WTC11 (cell line): Measurements from ENCODE around the gene BTBD1. TPM values are rescaled to one million over a fixed set of nuclear protein-coding genes. Genes with fewer than 3 reads are reported as not detected.

Experiments used
- ATAC-seq: fragments of 200-7000 bp; cut with Tn5 transposase; 2 replicates; pipeline ENCODE4 v1.10.0; 2021; ENCODE audit warnings: mild to moderate bottlenecking, moderate library complexity
- CTCF ChIA-PET: fragments of 300-600 bp; sonication (Branson Sonifier 250); formaldehyde crosslinking; loops from one replicate; lab custom pipeline; 2021; ENCODE audit warnings: antibody characterized with exemption; lab: Charles Lee
- POLR2A ChIA-PET: fragments of 350-600 bp; sonication (Branson Sonifier 250); formaldehyde crosslinking; loops from one replicate; lab custom pipeline; 2021; ENCODE audit warnings: antibody characterized with exemption; lab: Charles Lee
- DNase-seq: peaks from one replicate; pipeline ENCODE4 v3.0.0; 2021; ENCODE audit warnings: low spot score
- H3K27ac Mint-ChIP-seq: 2 replicates; pipeline ENCODE4 v1.8.0; 2021; ENCODE audit warnings: mixed read lengths
- H3K27me3 Mint-ChIP-seq: 2 replicates; pipeline ENCODE4 v1.8.0; 2021; ENCODE audit warnings: low read depth, mild to moderate bottlenecking, moderate library complexity, mixed read lengths
- H3K36me3 Mint-ChIP-seq: 2 replicates; pipeline ENCODE4 v1.8.0; 2021; ENCODE audit warnings: mixed read lengths
- H3K4me1 Mint-ChIP-seq: 2 replicates; pipeline ENCODE4 v1.8.0; 2022; ENCODE audit warnings: mixed read lengths
- H3K4me3 Mint-ChIP-seq: 2 replicates; pipeline ENCODE4 v1.8.0; 2021; ENCODE audit warnings: mild to moderate bottlenecking, moderate library complexity, mixed read lengths
- H3K9me3 Mint-ChIP-seq: 2 replicates; pipeline ENCODE4 v1.8.0; 2021; ENCODE audit warnings: mixed read lengths
- AR ChIP-seq: fragments of 250-450 bp; sonication (Bioruptor Pico); IDR thresholded peaks from 2 replicates; pipeline ENCODE4 v1.9.0; 2021; ENCODE audit warnings: mild to moderate bottlenecking
- ATF3 ChIP-seq: sonication (generic); formaldehyde crosslinking; conservative IDR thresholded peaks from 2 replicates; pipeline ENCODE4 v1.8.1; 2022; ENCODE audit warnings: mild to moderate bottlenecking, missing genetic modification reagents
- CREB1 ChIP-seq: sonication (generic); formaldehyde crosslinking; IDR thresholded peaks from 2 replicates; pipeline ENCODE4 v1.8.0; 2023; ENCODE audit warnings: mild to moderate bottlenecking, missing genetic modification reagents
- E2F4 ChIP-seq: sonication (generic); formaldehyde crosslinking; IDR thresholded peaks from 2 replicates; pipeline ENCODE4 v1.8.1; 2022; ENCODE audit warnings: low read depth, mild to moderate bottlenecking, moderate library complexity, missing genetic modification reagents, borderline replicate concordance
- FOXJ3 ChIP-seq: sonication (generic); formaldehyde crosslinking; IDR thresholded peaks from 2 replicates; pipeline ENCODE4 v1.9.0; 2021; ENCODE audit warnings: missing genetic modification reagents, mild to moderate bottlenecking, borderline replicate concordance
- FOXP1 ChIP-seq: sonication (generic); formaldehyde crosslinking; IDR thresholded peaks from 2 replicates; pipeline ENCODE4 v1.8.0; 2022; ENCODE audit warnings: missing genetic modification reagents, mild to moderate bottlenecking, moderate library complexity, borderline replicate concordance
- GABPB1 ChIP-seq: sonication (generic); formaldehyde crosslinking; IDR thresholded peaks from 2 replicates; pipeline ENCODE4 v1.8.1; 2023; ENCODE audit warnings: mild to moderate bottlenecking, missing genetic modification reagents
- HMGXB4 ChIP-seq: sonication (generic); formaldehyde crosslinking; IDR thresholded peaks from 2 replicates; pipeline ENCODE4 v1.8.1; 2023; ENCODE audit warnings: mild to moderate bottlenecking, moderate library complexity, missing genetic modification reagents
- JAZF1 ChIP-seq: fragments of 250-450 bp; sonication (Bioruptor Pico); IDR thresholded peaks from 2 replicates; pipeline ENCODE4 v1.9.0; 2021; ENCODE audit warnings: moderate library complexity, mild to moderate bottlenecking, inconsistent platforms
- JUN ChIP-seq: sonication (generic); formaldehyde crosslinking; IDR thresholded peaks from 2 replicates; pipeline ENCODE4 v1.8.0; 2023; ENCODE audit warnings: mild to moderate bottlenecking, missing genetic modification reagents
- MXD4 ChIP-seq: fragments of 250-450 bp; sonication (Bioruptor Pico); IDR thresholded peaks from 2 replicates; pipeline ENCODE4 v1.8.0; 2021; ENCODE audit warnings: mild to moderate bottlenecking, moderate library complexity, borderline replicate concordance
- NFE2L1 ChIP-seq: sonication (generic); formaldehyde crosslinking; IDR thresholded peaks from 2 replicates; pipeline ENCODE4 v1.8.1; 2023; ENCODE audit warnings: missing genetic modification reagents
- NR3C1 ChIP-seq: sonication (generic); formaldehyde crosslinking; conservative IDR thresholded peaks from 2 replicates; pipeline ENCODE4 v1.8.1; 2023; ENCODE audit warnings: low read depth, mild to moderate bottlenecking, missing genetic modification reagents
- PRRX2 ChIP-seq: fragments of 250-450 bp; sonication (Bioruptor Pico); IDR thresholded peaks from 2 replicates; pipeline ENCODE4 v1.8.0; 2021; ENCODE audit warnings: mild to moderate bottlenecking
- TCF7 ChIP-seq: sonication (generic); formaldehyde crosslinking; IDR thresholded peaks from 2 replicates; pipeline ENCODE4 v1.8.0; 2022; ENCODE audit warnings: mild to moderate bottlenecking, low read depth, missing genetic modification reagents, moderate library complexity
- USF1 ChIP-seq: sonication (generic); formaldehyde crosslinking; IDR thresholded peaks from 2 replicates; pipeline ENCODE4 v1.8.0; 2022; ENCODE audit warnings: mild to moderate bottlenecking, missing genetic modification reagents
- ZBTB21 ChIP-seq: sonication (generic); formaldehyde crosslinking; IDR thresholded peaks from 2 replicates; pipeline ENCODE4 v1.8.1; 2023; ENCODE audit warnings: mild to moderate bottlenecking, missing genetic modification reagents, borderline replicate concordance
- ZNF232 ChIP-seq: sonication (generic); formaldehyde crosslinking; IDR thresholded peaks from 2 replicates; pipeline ENCODE4 v1.8.0; 2022; ENCODE audit warnings: mild to moderate bottlenecking, missing genetic modification reagents
- ZNF425 ChIP-seq: fragments of 250-450 bp; sonication (Bioruptor Pico); conservative IDR thresholded peaks from 2 replicates; pipeline ENCODE4 v1.9.0; 2021; ENCODE audit warnings: mild to moderate bottlenecking
- ZNF671 ChIP-seq: fragments of 250-450 bp; sonication (Bioruptor Pico); IDR thresholded peaks from 2 replicates; pipeline ENCODE4 v1.8.0; 2021; ENCODE audit warnings: mild to moderate bottlenecking
- total RNA-seq: library from RNA; stranded (reverse); gene quantifications from 3 replicates; pipeline ENCODE4 v1.2.3, GENCODE V29; 2021

Gene BTBD1
- total RNA-seq, 1 experiment from 2014 or later, result 39.6 TPM

GRCh38 chr15:83016906-83017305, 50.1 kb downstream of the BTBD1 start:
- Mint-ChIP-seq H3K9me3 (peaks cover 12% of the 10 kb centered on the region), H3K27ac (no peak overlapping the region), H3K27me3 (no peaks in the 10 kb centered on the region; the same call in 1 of the 2 replicates), H3K4me3 (no peak overlapping the region), H3K4me1 (peaks cover 18% of the 10 kb centered on the region), H3K36me3 (peaks cover 18% of the 10 kb centered on the region)
- POLR2A ChIA-PET, result no interaction called here
- ATAC-seq, result no peak
- CTCF ChIA-PET, result no interaction called here
- DNase-seq, result no peak
- no peak for TF ChIP-seq PRRX2 (CRISPR knock-in tag)
- no peak for TF ChIP-seq MXD4 (CRISPR knock-in tag)
- TF ChIP-seq ATF3 (CRISPR knock-in tag), result no peak
- no peak for TF ChIP-seq NFE2L1 (CRISPR knock-in tag)
- no peak for TF ChIP-seq AR (CRISPR knock-in tag)

GRCh38 chr15:83015361-83015760, 51.7 kb downstream of the BTBD1 start:
- no peak overlapping the region for H3K27ac Mint-ChIP-seq
- peaks cover 25% of the 10 kb centered on the region for H3K4me1 Mint-ChIP-seq
- ChIA-PET POLR2A (no interaction called here), CTCF (no interaction called here)
- H3K36me3 Mint-ChIP-seq, result peaks cover 16% of the 10 kb centered on the region
- no peak for ATAC-seq
- TF ChIP-seq JAZF1, result no peak
- TF ChIP-seq ZNF671 (CRISPR knock-in tag), result no peak
- no peak for TF ChIP-seq HMGXB4 (CRISPR knock-in tag)
- TF ChIP-seq JUN, result no peak
- no peak for TF ChIP-seq CREB1 (CRISPR knock-in tag)
- TF ChIP-seq GABPB1, result no peak
- no peak for TF ChIP-seq ZBTB21
- no peak for TF ChIP-seq PRRX2 (CRISPR knock-in tag)
- TF ChIP-seq ZNF232 (CRISPR knock-in tag), result no peak
- TF ChIP-seq FOXP1, result no peak
- no peak for TF ChIP-seq AR (CRISPR knock-in tag)
- TF ChIP-seq, all 79 proteins: peak for 0
- no peak overlapping the region for H3K4me3 Mint-ChIP-seq
- H3K27me3 Mint-ChIP-seq, result no peaks in the 10 kb centered on the region; the same call in 1 of the 2 replicates
- peaks cover 12% of the 10 kb centered on the region for H3K9me3 Mint-ChIP-seq
- DNase-seq, result no peak

- ATAC-seq (no peak), DNase-seq (no peak)
- H3K27me3 Mint-ChIP-seq, result no peaks in the 10 kb centered on the region; the same call in 1 of the 2 replicates
- no peak overlapping the region for H3K4me3 Mint-ChIP-seq
- H3K36me3 Mint-ChIP-seq, result peaks cover 16% of the 10 kb centered on the region
- H3K9me3 Mint-ChIP-seq, result peaks cover 12% of the 10 kb centered on the region
- ChIA-PET CTCF (interaction anchor here (1.8 kb wide), 1 partner anchor 165 kb away, joined by 5 read pairs; no protein-coding TSS in a partner anchor), POLR2A (no interaction called here)
- peak overlapping the region; percentile 8; the same call in 1 of the 2 replicates for H3K27ac Mint-ChIP-seq
- H3K4me1 Mint-ChIP-seq, result peaks cover 34% of the 10 kb centered on the region
- TF ChIP-seq USF1 (CRISPR knock-in tag) (no peak), TCF7 (CRISPR knock-in tag) (no peak), NFE2L1 (CRISPR knock-in tag) (no peak), NR3C1 (no peak), FOXJ3 (CRISPR knock-in tag) (no peak), E2F4 (CRISPR knock-in tag) (no peak), ZNF425 (CRISPR knock-in tag) (no peak)
Observed at GRCh38 chr15:83014205-83014653, 52.8 kb downstream of the BTBD1 start.
